OCI-LY3 (cell line): ENCODE results near the gene HEXD.
"Not testable (repeated sequence)": the region's sequence is repeated elsewhere in the genome, so short reads cannot be mapped to it uniquely, and the experiment has no call there.

Experiments used
- H2AFZ ChIP-seq: fragments of 200-600, 300-600 bp; shearing (Covaris generic); 2 replicates; pipeline ENCODE4 v1.6.0; 2014; ENCODE audit warnings: antibody characterized with exemption, low read depth, low read length
- H3K27ac ChIP-seq: fragments of 200-600, 300-600 bp; sonication (generic); 2 replicates; pipeline ENCODE4 v1.5.1; 2014; ENCODE audit warnings: mild to moderate bottlenecking, low read length, moderate library complexity, mixed read lengths
- H3K27me3 ChIP-seq: fragments of 200-600, 300-600 bp; sonication (generic); 2 replicates; pipeline ENCODE4 v1.6.1; 2014; ENCODE audit warnings: low read depth, low read length, mixed read lengths
- H3K36me3 ChIP-seq: fragments of 200-600, 300-600 bp; sonication (generic); replicated peaks from 2 replicates; pipeline ENCODE3; 2014; ENCODE audit warnings: low read depth, low read length, mixed read lengths
- H3K4me1 ChIP-seq: fragments of 300-600, 200-600 bp; sonication (generic); 2 replicates; pipeline ENCODE4 v1.6.1; 2014; ENCODE audit warnings: low read length, mixed read lengths
- H3K4me2 ChIP-seq: fragments of 200-600, 300-600 bp; sonication (generic); 2 replicates; pipeline ENCODE4 v1.6.1; 2014; ENCODE audit warnings: low read length, mixed read lengths
- H3K4me3 ChIP-seq: fragments of 300-600, 200-600 bp; sonication (generic); 2 replicates; pipeline ENCODE4 v1.5.1; 2014; ENCODE audit warnings: antibody characterized with exemption, mild to moderate bottlenecking, low read length, moderate library complexity
- H3K79me2 ChIP-seq: fragments of 300-600, 200-600 bp; shearing (Covaris generic); 2 replicates; pipeline ENCODE4 v1.6.1; 2014; ENCODE audit warnings: mild to moderate bottlenecking, low read length, mixed read lengths
- H3K9ac ChIP-seq: fragments of 300-600, 200-600 bp; shearing (Covaris generic); 2 replicates; pipeline ENCODE4 v1.6.0; 2014; ENCODE audit warnings: mild to moderate bottlenecking, low read length, moderate library complexity
- H3K9me3 ChIP-seq: fragments of 200-600, 300-600 bp; shearing (Covaris generic); 2 replicates; pipeline ENCODE4 v1.6.1; 2014; ENCODE audit warnings: low read length, mixed read lengths; ENCODE audit not compliant: insufficient read depth
- H4K20me1 ChIP-seq: fragments of 200-600, 300-600 bp; sonication (generic); 2 replicates; pipeline ENCODE4 v1.6.1; 2016; ENCODE audit warnings: low read length, mixed read lengths; ENCODE audit not compliant: insufficient read depth
- EZH2phosphoT487 ChIP-seq: fragments of 200-600 bp; shearing (Covaris generic); IDR thresholded peaks from 2 replicates; pipeline ENCODE4 v1.6.1; 2018; ENCODE audit warnings: antibody characterized with exemption, mixed run types, low read depth
- TF ChIP-seq, protein P1 (sequence below): fragments of 200-600, 300-600 bp; sonication (generic); IDR thresholded peaks from 2 replicates; pipeline ENCODE4 v1.5.1; 2014; ENCODE audit warnings: antibody characterized with exemption, low read length, low read depth

HEXD gene

DNA sequence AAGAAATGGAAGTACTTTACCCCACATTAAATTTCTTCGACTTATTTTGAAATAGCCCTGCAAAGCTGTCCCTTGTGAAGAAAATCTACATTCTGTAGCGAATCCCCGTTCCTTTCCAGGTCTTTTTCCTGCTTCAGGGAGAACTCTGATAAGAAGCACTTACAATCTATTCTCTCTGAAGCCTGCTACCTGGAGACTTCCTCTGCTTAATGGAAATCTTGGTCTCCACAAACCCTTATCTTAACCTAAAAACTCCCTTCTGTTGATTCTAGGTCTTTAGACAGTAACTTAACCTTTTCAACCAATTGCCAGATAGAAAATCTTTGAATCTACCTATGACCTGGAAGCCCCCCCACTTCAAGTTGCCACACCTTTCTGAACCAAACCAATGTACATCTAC, 34.0 kb downstream of the HEXD start:
- H3K4me3 ChIP-seq: no peak overlapping the region
- TF ChIP-seq EZH2phosphoT487: no peak
- TF ChIP-seq, protein P1, sequence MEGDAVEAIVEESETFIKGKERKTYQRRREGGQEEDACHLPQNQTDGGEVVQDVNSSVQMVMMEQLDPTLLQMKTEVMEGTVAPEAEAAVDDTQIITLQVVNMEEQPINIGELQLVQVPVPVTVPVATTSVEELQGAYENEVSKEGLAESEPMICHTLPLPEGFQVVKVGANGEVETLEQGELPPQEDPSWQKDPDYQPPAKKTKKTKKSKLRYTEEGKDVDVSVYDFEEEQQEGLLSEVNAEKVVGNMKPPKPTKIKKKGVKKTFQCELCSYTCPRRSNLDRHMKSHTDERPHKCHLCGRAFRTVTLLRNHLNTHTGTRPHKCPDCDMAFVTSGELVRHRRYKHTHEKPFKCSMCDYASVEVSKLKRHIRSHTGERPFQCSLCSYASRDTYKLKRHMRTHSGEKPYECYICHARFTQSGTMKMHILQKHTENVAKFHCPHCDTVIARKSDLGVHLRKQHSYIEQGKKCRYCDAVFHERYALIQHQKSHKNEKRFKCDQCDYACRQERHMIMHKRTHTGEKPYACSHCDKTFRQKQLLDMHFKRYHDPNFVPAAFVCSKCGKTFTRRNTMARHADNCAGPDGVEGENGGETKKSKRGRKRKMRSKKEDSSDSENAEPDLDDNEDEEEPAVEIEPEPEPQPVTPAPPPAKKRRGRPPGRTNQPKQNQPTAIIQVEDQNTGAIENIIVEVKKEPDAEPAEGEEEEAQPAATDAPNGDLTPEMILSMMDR: no peak
- H3K79me2 ChIP-seq: peaks cover 26% of the 10 kb centered on the region
- no peaks in the 10 kb centered on the region for H3K27me3 ChIP-seq
- H3K4me1 ChIP-seq: peaks cover 23% of the 10 kb centered on the region
- no peak overlapping the region for H2AFZ ChIP-seq
- no peak overlapping the region for H3K27ac ChIP-seq
- no peaks in the 10 kb centered on the region for H3K9me3 ChIP-seq
- H3K9ac ChIP-seq: no peak overlapping the region
- H3K36me3 ChIP-seq: peaks cover 12% of the 10 kb centered on the region
- H4K20me1 ChIP-seq: peaks cover 7% of the 10 kb centered on the region
- no peak overlapping the region for H3K4me2 ChIP-seq

- not testable (repeated sequence) for H2AFZ ChIP-seq, H4K20me1 ChIP-seq, H3K9me3 ChIP-seq, H3K4me3 ChIP-seq, H3K4me2 ChIP-seq, H3K27ac ChIP-seq, H3K36me3 ChIP-seq, H3K27me3 ChIP-seq, H3K9ac ChIP-seq
- H3K4me1 ChIP-seq: peaks cover 26% of the 10 kb centered on the region
- peaks cover 16% of the 10 kb centered on the region for H3K79me2 ChIP-seq
Measured at GRCh38 chr17:82453151-82453550, 35.0 kb downstream of the HEXD start.

- H3K9ac ChIP-seq, H3K9me3 ChIP-seq, H2AFZ ChIP-seq, H3K4me3 ChIP-seq, H3K27ac ChIP-seq, H4K20me1 ChIP-seq, H3K27me3 ChIP-seq, H3K36me3 ChIP-seq, H3K4me2 ChIP-seq: not testable (repeated sequence)
- Histone ChIP-seq H3K79me2 (peaks cover 15% of the 10 kb centered on the region), H3K4me1 (peaks cover 24% of the 10 kb centered on the region)
Measured at GRCh38 chr17:82453706-82454105, 35.6 kb downstream of the HEXD start.

GRCh38 chr17:82457073-82457928, 39.2 kb downstream of the HEXD start:
- Histone ChIP-seq H3K27ac (peak overlapping the region; percentile 95), H2AFZ (no peak overlapping the region), H3K27me3 (no peaks in the 10 kb centered on the region), H3K4me1 (peaks cover 10% of the 10 kb centered on the region), H4K20me1 (peaks cover 3% of the 10 kb centered on the region; the same call in 1 of the 2 replicates), H3K9me3 (no peaks in the 10 kb centered on the region), H3K36me3 (peaks cover 3% of the 10 kb centered on the region), H3K4me3 (peak overlapping the region; percentile 83), H3K79me2 (peaks cover 9% of the 10 kb centered on the region), H3K9ac (peak overlapping the region; percentile 93), H3K4me2 (peak overlapping the region; percentile 86)
- TF ChIP-seq, protein P1: no peak
- no peak for TF ChIP-seq EZH2phosphoT487

- H3K79me2 ChIP-seq: peaks cover 9% of the 10 kb centered on the region
- H3K4me3 ChIP-seq: peak overlapping the region; percentile 83
- H3K4me2 ChIP-seq: peak overlapping the region; percentile 86
- no peaks in the 10 kb centered on the region for H3K9me3 ChIP-seq
- peaks cover 10% of the 10 kb centered on the region for H3K4me1 ChIP-seq
- H4K20me1 ChIP-seq: peaks cover 3% of the 10 kb centered on the region; the same call in 1 of the 2 replicates
- no peak overlapping the region for H2AFZ ChIP-seq
- peaks cover 4% of the 10 kb centered on the region for H3K36me3 ChIP-seq
- peak overlapping the region; percentile 93 for H3K9ac ChIP-seq
- no peaks in the 10 kb centered on the region for H3K27me3 ChIP-seq
- peak overlapping the region; percentile 95 for H3K27ac ChIP-seq
- no peak for TF ChIP-seq EZH2phosphoT487
- TF ChIP-seq, protein P1: no peak
Measured at GRCh38 chr17:82457929-82458178, 39.7 kb downstream of the HEXD start.
